ENCODE results near the gene DUSP2. TPM values are rescaled to one million over a fixed set of nuclear protein-coding genes. Genes with fewer than 3 reads are reported as not detected.

The DUSP2 gene
- total and polyA plus RNA-seq, 2 experiments from 2014 or later: 0.89 to 2.2 TPM

DNA sequence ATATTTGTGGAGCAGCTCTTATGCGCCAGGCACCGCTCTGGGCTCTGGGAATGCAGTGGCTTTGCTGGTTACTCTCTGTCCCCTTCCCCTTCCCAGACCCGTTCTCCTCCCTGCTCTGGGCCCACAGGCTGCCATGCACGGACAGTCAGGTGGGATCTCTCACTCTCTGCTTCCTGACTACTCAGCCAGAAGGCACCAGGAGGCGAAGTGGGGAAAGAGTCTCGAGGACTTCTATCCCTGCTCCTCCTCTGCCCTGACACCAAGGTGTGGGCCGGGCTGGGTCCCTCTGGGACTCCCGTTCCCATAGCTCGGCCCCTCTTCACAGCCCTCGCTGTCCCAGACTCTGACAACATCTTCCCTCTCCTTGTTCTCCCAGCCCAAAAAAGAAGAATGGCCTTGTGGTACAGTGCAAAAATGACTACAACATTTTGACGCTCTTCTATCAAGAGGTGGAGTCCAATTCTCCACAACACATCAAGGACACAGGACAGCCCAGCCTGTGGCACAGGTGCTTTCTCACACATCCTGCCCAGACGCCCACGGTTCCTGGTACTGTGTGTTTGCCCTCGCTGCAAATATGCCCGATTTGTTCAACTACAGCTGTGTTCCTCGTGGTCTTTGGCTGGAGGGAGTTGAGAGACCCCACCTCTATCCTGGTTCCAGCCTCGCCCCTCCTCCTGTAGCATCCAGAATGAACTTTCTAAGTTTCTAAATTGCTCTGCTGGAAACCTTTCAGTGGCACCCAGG is 14.0 kb upstream of the DUSP2 start:
- TF ChIP-seq CTCF (IDR thresholded peaks at IDR 0.05; ENCODE audit: low read depth, low read length): no peak
- H3K36me3 ChIP-seq: no peaks in the 10 kb centered on the region
- H3K4me3 ChIP-seq: no peak overlapping the region
- peaks cover 11% of the 10 kb centered on the region for H3K27me3 ChIP-seq
- H3K27ac ChIP-seq: no peak overlapping the region
- H3K4me1 ChIP-seq (ENCODE audit: low read depth): peaks cover 6% of the 10 kb centered on the region
- DNase-seq (ENCODE audit: low read depth in 1 of 2, low spot score in 1 of 2): no peak
- no peaks in the 10 kb centered on the region for H3K9me3 ChIP-seq (ENCODE audit: low read depth)

GRCh38 chr2:96158554-96158940 is 13.3 kb upstream of the DUSP2 start:
- Histone ChIP-seq H3K9me3 (ENCODE audit: low read depth) (no peaks in the 10 kb centered on the region), H3K4me1 (ENCODE audit: low read depth) (no peaks in the 10 kb centered on the region), H3K27me3 (peaks cover 11% of the 10 kb centered on the region), H3K36me3 (no peaks in the 10 kb centered on the region), H3K27ac (no peak overlapping the region), H3K4me3 (no peak overlapping the region)
- DNase-seq (ENCODE audit: low read depth in 1 of 2, low spot score in 1 of 2): no peak
- TF ChIP-seq CTCF (IDR thresholded peaks at IDR 0.05; ENCODE audit: low read depth, low read length): no peak

GRCh38 chr2:96157649-96158553 is 12.7 kb upstream of the DUSP2 start:
- Histone ChIP-seq H3K27me3 (peaks cover 11% of the 10 kb centered on the region), H3K9me3 (ENCODE audit: low read depth) (no peaks in the 10 kb centered on the region), H3K36me3 (no peaks in the 10 kb centered on the region), H3K4me1 (ENCODE audit: low read depth) (no peaks in the 10 kb centered on the region), H3K4me3 (no peak overlapping the region), H3K27ac (no peak overlapping the region)
- DNase-seq (ENCODE audit: low read depth in 1 of 2, low spot score in 1 of 2): no peak
- TF ChIP-seq CTCF (IDR thresholded peaks at IDR 0.05; ENCODE audit: low read depth, low read length): no peak

GRCh38 chr2:96156926-96157648 is 11.8 kb upstream of the DUSP2 start:
- Histone ChIP-seq H3K27me3 (peaks cover 11% of the 10 kb centered on the region), H3K36me3 (no peaks in the 10 kb centered on the region), H3K4me1 (ENCODE audit: low read depth) (no peaks in the 10 kb centered on the region), H3K9me3 (ENCODE audit: low read depth) (no peaks in the 10 kb centered on the region), H3K4me3 (no peak overlapping the region), H3K27ac (no peak overlapping the region)
- TF ChIP-seq CTCF (IDR thresholded peaks at IDR 0.05; ENCODE audit: low read depth, low read length): no peak
- DNase-seq (ENCODE audit: low read depth in 1 of 2, low spot score in 1 of 2): no peak

- peaks cover 11% of the 10 kb centered on the region for H3K27me3 ChIP-seq
- DNase-seq (ENCODE audit: low read depth in 1 of 2, low spot score in 1 of 2): no peak
- no peaks in the 10 kb centered on the region for H3K36me3 ChIP-seq
- H3K27ac ChIP-seq: no peak overlapping the region
- H3K4me1 ChIP-seq (ENCODE audit: low read depth): no peaks in the 10 kb centered on the region
- no peak overlapping the region for H3K4me3 ChIP-seq
- no peak for TF ChIP-seq CTCF (IDR thresholded peaks at IDR 0.05; ENCODE audit: low read depth, low read length)
- H3K9me3 ChIP-seq (ENCODE audit: low read depth): no peaks in the 10 kb centered on the region
These were observed 11.0 kb upstream of the DUSP2 start for GRCh38 chr2:96156011-96156820.
